Skeletal muscle tissue (tissue), 4 donors: ENCODE measurements around the gene MLH3. TPM values are rescaled to one million over a fixed set of nuclear protein-coding genes. Genes with fewer than 3 reads are reported as not detected.
A peak's percentile ranks its signal among the peaks of the same experiment; 100 is the strongest.

Source experiments
- H3K27ac ChIP-seq: one replicate; pipeline ENCODE4 v1.7.0; 2013; ENCODE audit warnings: mild to moderate bottlenecking, low read depth, low read length, inconsistent platforms
- H3K27me3 ChIP-seq, 3 donors: one replicate each; pipeline ENCODE4 v1.7.0; 2013; ENCODE audit warnings: low read length in 3 of 3; ENCODE audit not compliant: control insufficient read depth in 3 of 3, insufficient read depth in 3 of 3
- H3K36me3 ChIP-seq, 3 donors: one replicate each; pipeline ENCODE4 v1.7.0; 2013; ENCODE audit warnings: low read length in 3 of 3; ENCODE audit not compliant: control insufficient read depth in 3 of 3, insufficient read depth in 3 of 3
- H3K4me1 ChIP-seq, 3 donors: one replicate each; pipeline ENCODE4 v1.7.0; 2013; ENCODE audit warnings: low read length in 3 of 3, mild to moderate bottlenecking in 3 of 3; ENCODE audit not compliant: control insufficient read depth in 3 of 3, insufficient read depth in 3 of 3
- H3K4me3 ChIP-seq, 3 donors: one replicate each; pipeline ENCODE4 v1.7.0; 2013; ENCODE audit warnings: low read length in 3 of 3
- H3K9ac ChIP-seq, 3 donors: one replicate each; pipeline ENCODE4 v1.7.0; 2013; ENCODE audit warnings: low read length in 3 of 3, mild to moderate bottlenecking in 3 of 3, moderate library complexity in 2 of 3, low read depth in 1 of 3
- H3K9me3 ChIP-seq, 3 donors: one replicate each; pipeline ENCODE4 v1.7.0; 2013; ENCODE audit warnings: low read length in 3 of 3; ENCODE audit not compliant: control insufficient read depth in 3 of 3
- total RNA-seq: library from RNA; depleted of rRNA; stranded (reverse); fragments of >200 nt; gene quantifications from one replicate; pipeline ENCODE4 v1.2.3, GENCODE V29; 2014
- donor health status: Osteomylitis.

The MLH3 gene
- total RNA-seq, 1 donor from 2014 or later = 48.0 TPM

- Histone ChIP-seq H3K9me3 (no peaks in the 10 kb centered on the region), H3K36me3 (no peaks in the 10 kb centered on the region), H3K4me3 (no peak overlapping the region), H3K27ac (no peak overlapping the region), H3K27me3 (no peaks in the 10 kb centered on the region), H3K9ac (no peak overlapping the region), H3K4me1 (peaks cover 53 to 64% (median 63%) of the 10 kb centered on the region in 3 donors)
Observed at GRCh38 chr14:74978416-74978947, 72.8 kb downstream of the MLH3 start.

- Histone ChIP-seq H3K4me3 (no peak overlapping the region), H3K9me3 (no peaks in the 10 kb centered on the region), H3K27ac (no peak overlapping the region), H3K4me1 (peaks cover 58 to 69% (median 67%) of the 10 kb centered on the region in 3 donors), H3K27me3 (no peaks in the 10 kb centered on the region), H3K36me3 (no peaks in the 10 kb centered on the region), H3K9ac (no peak overlapping the region)
Observed at GRCh38 chr14:74977901-74978385, 73.3 kb downstream of the MLH3 start.

- H3K36me3 ChIP-seq = no peaks in the 10 kb centered on the region
- no peak overlapping the region for H3K9ac ChIP-seq
- no peaks in the 10 kb centered on the region for H3K27me3 ChIP-seq
- H3K4me1 ChIP-seq = peaks cover 59 to 73% (median 69%) of the 10 kb centered on the region in 3 donors
- H3K4me3 ChIP-seq = no peak overlapping the region
- H3K9me3 ChIP-seq = no peaks in the 10 kb centered on the region
- no peak overlapping the region for H3K27ac ChIP-seq
Observed at GRCh38 chr14:74977164-74977900, 73.9 kb downstream of the MLH3 start.

- Histone ChIP-seq H3K27me3 (no peaks in the 10 kb centered on the region), H3K27ac (no peak overlapping the region), H3K9ac (no peak overlapping the region), H3K9me3 (no peaks in the 10 kb centered on the region), H3K36me3 (no peaks in the 10 kb centered on the region), H3K4me1 (peaks cover 53 to 67% (median 66%) of the 10 kb centered on the region in 3 donors), H3K4me3 (no peak overlapping the region)
Observed at GRCh38 chr14:74976264-74977113, 74.8 kb downstream of the MLH3 start.

- Histone ChIP-seq H3K27me3 (no peaks in the 10 kb centered on the region), H3K4me1 (peaks cover 40 to 55% (median 53%) of the 10 kb centered on the region in 3 donors), H3K27ac (peak overlapping the region; percentile 48), H3K9me3 (no peaks in the 10 kb centered on the region), H3K9ac (no peak overlapping the region), H3K36me3 (no peaks in the 10 kb centered on the region), H3K4me3 (no peak overlapping the region)
Observed at GRCh38 chr14:74975059-74975810, 76.0 kb downstream of the MLH3 start.

GRCh38 chr14:74974364-74975058 is 76.8 kb downstream of the MLH3 start:
- Histone ChIP-seq H3K27me3 (no peaks in the 10 kb centered on the region), H3K9me3 (no peaks in the 10 kb centered on the region), H3K27ac (peak overlapping the region; percentile 48), H3K36me3 (no peaks in the 10 kb centered on the region), H3K9ac (peak overlapping the region in 1 of 3 donors; percentile 8), H3K4me1 (peaks cover 33 to 48% (median 46%) of the 10 kb centered on the region in 3 donors), H3K4me3 (no peak overlapping the region)

- H3K9me3 ChIP-seq = no peaks in the 10 kb centered on the region
- peak overlapping the region in 1 of 3 donors; percentile 4 for H3K9ac ChIP-seq
- H3K4me1 ChIP-seq = peaks cover 27 to 42% (median 40%) of the 10 kb centered on the region in 3 donors
- peak overlapping the region; percentile 48 for H3K27ac ChIP-seq
- no peaks in the 10 kb centered on the region for H3K27me3 ChIP-seq
- no peak overlapping the region for H3K4me3 ChIP-seq
- H3K36me3 ChIP-seq = no peaks in the 10 kb centered on the region
Observed at GRCh38 chr14:74973905-74974363, 77.3 kb downstream of the MLH3 start.

GRCh38 chr14:74973003-74973653 is 78.1 kb downstream of the MLH3 start:
- Histone ChIP-seq H3K36me3 (no peaks in the 10 kb centered on the region), H3K27me3 (no peaks in the 10 kb centered on the region), H3K4me3 (no peak overlapping the region), H3K9me3 (no peaks in the 10 kb centered on the region), H3K9ac (no peak overlapping the region), H3K4me1 (peaks cover 24 to 37% (median 34%) of the 10 kb centered on the region in 3 donors), H3K27ac (peak overlapping the region; percentile 36)
